HepG2 (cell line): ENCODE data around the gene ARMH1. TPM values are rescaled to one million over a fixed set of nuclear protein-coding genes. Genes with fewer than 3 reads are reported as not detected.

ENCODE experiments used
- FIP1L1 ChIP-seq: fragments of 200-400 bp; formaldehyde crosslinking; IDR thresholded peaks from 2 replicates; pipeline ENCODE4 v1.6.1; 2018; ENCODE audit warnings: low read depth, mild to moderate bottlenecking, low read length, moderate library complexity, borderline replicate concordance; ENCODE audit not compliant: insufficient read depth
- HNRNPH1 ChIP-seq: fragments of 200-400 bp; formaldehyde crosslinking; optimal IDR thresholded peaks from 2 replicates; pipeline ENCODE3; 2017; ENCODE audit warnings: mild to moderate bottlenecking, low read depth, low read length
- KLF15 ChIP-seq: sonication (generic); formaldehyde crosslinking; IDR thresholded peaks from 2 replicates; pipeline ENCODE4 v1.8.1; 2023; ENCODE audit warnings: borderline replicate concordance, mild to moderate bottlenecking, inconsistent platforms, missing genetic modification reagents, mixed read lengths
- KLF9 ChIP-seq: IDR thresholded peaks from 2 replicates; pipeline ENCODE4 v1.6.1; 2016; ENCODE audit warnings: low read depth
- MEIS2 ChIP-seq: sonication (generic); formaldehyde crosslinking; IDR thresholded peaks from 2 replicates; pipeline ENCODE4 v1.9.0; 2021; ENCODE audit warnings: mild to moderate bottlenecking, missing genetic modification reagents
- NFKB2 ChIP-seq: sonication (generic); formaldehyde crosslinking; IDR thresholded peaks from 2 replicates; pipeline ENCODE4 v1.4.0; 2020; ENCODE audit warnings: missing genetic modification reagents, borderline replicate concordance
- TP53 ChIP-seq: sonication (generic); formaldehyde crosslinking; conservative IDR thresholded peaks from 2 replicates; pipeline ENCODE4 v1.4.0; 2020; ENCODE audit warnings: missing genetic modification reagents
- ZFP62 ChIP-seq: sonication (generic); formaldehyde crosslinking; IDR thresholded peaks from 2 replicates; pipeline ENCODE4 v1.4.0; 2020; ENCODE audit warnings: missing genetic modification reagents
- ZNF225 ChIP-seq: sonication (generic); formaldehyde crosslinking; IDR thresholded peaks from 2 replicates; pipeline ENCODE4 v1.4.0; 2020; ENCODE audit warnings: mild to moderate bottlenecking, missing genetic modification reagents
- ZNF460 ChIP-seq: sonication (generic); formaldehyde crosslinking; IDR thresholded peaks from 2 replicates; pipeline ENCODE4 v1.5.1; 2020; ENCODE audit warnings: missing genetic modification reagents, mild to moderate bottlenecking, borderline replicate concordance
- ZNF570 ChIP-seq: sonication (generic); formaldehyde crosslinking; IDR thresholded peaks from 2 replicates; pipeline ENCODE4 v1.4.0; 2020; ENCODE audit warnings: mild to moderate bottlenecking, missing genetic modification reagents, borderline replicate concordance
- polyA plus RNA-seq, 8 experiments: library from polyadenylated mRNA; depleted of rRNA in 3 of 8; stranded (reverse) in 7 of 8; unstranded in 1 of 8; fragments of >200 nt; fragmentation: Illumina TruSeq in 4 of 8; extraction: Trizol in 4 of 8; gene quantifications; 2 replicates each; pipeline versions ENCODE4 v1.2.1 to v1.2.3, GENCODE V29; 2011 to 2016; ENCODE audit warnings: low read depth in 4 of 8, missing spikeins in 1 of 8, mixed read lengths in 1 of 8; ENCODE audit not compliant: insufficient read depth in 1 of 8
- total RNA-seq, 5 experiments: library from RNA; depleted of rRNA; stranded (reverse); fragments of >200 nt; fragmentation: Illumina TruSeq; extraction: Trizol; gene quantifications; 2 replicates each; pipeline ENCODE4 v1.2.3, GENCODE V29; 2016; ENCODE audit warnings: low read depth in 1 of 5
- TF ChIP-seq, protein P1 (sequence below): sonication (generic); formaldehyde crosslinking; IDR thresholded peaks from 2 replicates; pipeline ENCODE4 v1.4.0; 2020; ENCODE audit warnings: missing genetic modification reagents
- TF ChIP-seq, protein P2 (sequence below): sonication (generic); formaldehyde crosslinking; IDR thresholded peaks from 2 replicates; pipeline ENCODE4 v1.4.0; 2020; ENCODE audit warnings: missing genetic modification reagents
- TF ChIP-seq, protein P3 (sequence below): sonication (generic); formaldehyde crosslinking; IDR thresholded peaks from 2 replicates; pipeline ENCODE4 v1.4.0; 2020; ENCODE audit warnings: mild to moderate bottlenecking, missing genetic modification reagents, borderline replicate concordance
- TF ChIP-seq, protein P4 (sequence below): sonication (generic); formaldehyde crosslinking; IDR thresholded peaks from 2 replicates; pipeline ENCODE4 v1.4.0; 2020; ENCODE audit warnings: missing genetic modification reagents, borderline replicate concordance

ARMH1 gene
- total and polyA plus RNA-seq, 2 of the 13 experiments (the other 11 are each of a cell fraction or from before 2014, with no cell fraction given): 0.69 TPM; not detected in 1

DNA sequence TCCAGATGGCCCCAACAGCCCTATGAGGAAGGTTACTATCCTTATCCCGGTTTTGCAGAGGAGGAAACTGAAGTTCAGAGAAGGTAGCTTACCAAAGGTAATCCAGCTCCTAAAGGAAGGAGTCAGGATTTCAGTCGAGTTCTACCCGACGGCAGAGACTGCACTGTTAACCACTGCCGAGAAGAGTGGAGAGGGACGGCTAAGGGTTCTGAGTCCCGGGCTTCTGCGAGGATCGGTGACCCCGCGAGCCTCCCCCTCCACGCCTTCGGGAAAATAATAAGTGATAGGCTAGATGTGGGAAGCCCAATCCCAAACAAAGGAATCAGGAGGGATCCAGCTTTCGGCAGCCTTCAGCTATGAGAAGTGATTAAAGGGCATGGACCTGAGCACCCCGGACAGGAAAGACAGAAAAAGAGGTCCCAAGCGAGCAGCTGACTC is 820 bp upstream of the ARMH1 start (continued):
- TF ChIP-seq KLF15 (CRISPR knock-in tag) (no peak), NFKB2 (0 out of 2 replicates have a peak, but pooled peaks have one; percentile 1), FIP1L1 (no peak), TP53 (CRISPR knock-in tag) (no peak), ZNF225 (no peak), KLF9 (CRISPR knock-in tag) (no peak), MEIS2 (CRISPR knock-in tag) (0 out of 2 replicates have a peak, but pooled peaks have one; percentile 49), ZFP62 (no peak), ZNF570 (no peak), ZNF460 (no peak), HNRNPH1 (no peak)
- TF ChIP-seq, protein P1, sequence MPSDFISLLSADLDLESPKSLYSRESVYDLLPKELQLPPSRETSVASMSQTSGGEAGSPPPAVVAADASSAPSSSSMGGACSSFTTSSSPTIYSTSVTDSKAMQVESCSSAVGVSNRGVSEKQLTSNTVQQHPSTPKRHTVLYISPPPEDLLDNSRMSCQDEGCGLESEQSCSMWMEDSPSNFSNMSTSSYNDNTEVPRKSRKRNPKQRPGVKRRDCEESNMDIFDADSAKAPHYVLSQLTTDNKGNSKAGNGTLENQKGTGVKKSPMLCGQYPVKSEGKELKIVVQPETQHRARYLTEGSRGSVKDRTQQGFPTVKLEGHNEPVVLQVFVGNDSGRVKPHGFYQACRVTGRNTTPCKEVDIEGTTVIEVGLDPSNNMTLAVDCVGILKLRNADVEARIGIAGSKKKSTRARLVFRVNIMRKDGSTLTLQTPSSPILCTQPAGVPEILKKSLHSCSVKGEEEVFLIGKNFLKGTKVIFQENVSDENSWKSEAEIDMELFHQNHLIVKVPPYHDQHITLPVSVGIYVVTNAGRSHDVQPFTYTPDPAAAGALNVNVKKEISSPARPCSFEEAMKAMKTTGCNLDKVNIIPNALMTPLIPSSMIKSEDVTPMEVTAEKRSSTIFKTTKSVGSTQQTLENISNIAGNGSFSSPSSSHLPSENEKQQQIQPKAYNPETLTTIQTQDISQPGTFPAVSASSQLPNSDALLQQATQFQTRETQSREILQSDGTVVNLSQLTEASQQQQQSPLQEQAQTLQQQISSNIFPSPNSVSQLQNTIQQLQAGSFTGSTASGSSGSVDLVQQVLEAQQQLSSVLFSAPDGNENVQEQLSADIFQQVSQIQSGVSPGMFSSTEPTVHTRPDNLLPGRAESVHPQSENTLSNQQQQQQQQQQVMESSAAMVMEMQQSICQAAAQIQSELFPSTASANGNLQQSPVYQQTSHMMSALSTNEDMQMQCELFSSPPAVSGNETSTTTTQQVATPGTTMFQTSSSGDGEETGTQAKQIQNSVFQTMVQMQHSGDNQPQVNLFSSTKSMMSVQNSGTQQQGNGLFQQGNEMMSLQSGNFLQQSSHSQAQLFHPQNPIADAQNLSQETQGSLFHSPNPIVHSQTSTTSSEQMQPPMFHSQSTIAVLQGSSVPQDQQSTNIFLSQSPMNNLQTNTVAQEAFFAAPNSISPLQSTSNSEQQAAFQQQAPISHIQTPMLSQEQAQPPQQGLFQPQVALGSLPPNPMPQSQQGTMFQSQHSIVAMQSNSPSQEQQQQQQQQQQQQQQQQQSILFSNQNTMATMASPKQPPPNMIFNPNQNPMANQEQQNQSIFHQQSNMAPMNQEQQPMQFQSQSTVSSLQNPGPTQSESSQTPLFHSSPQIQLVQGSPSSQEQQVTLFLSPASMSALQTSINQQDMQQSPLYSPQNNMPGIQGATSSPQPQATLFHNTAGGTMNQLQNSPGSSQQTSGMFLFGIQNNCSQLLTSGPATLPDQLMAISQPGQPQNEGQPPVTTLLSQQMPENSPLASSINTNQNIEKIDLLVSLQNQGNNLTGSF: no peak
- TF ChIP-seq, protein P2, sequence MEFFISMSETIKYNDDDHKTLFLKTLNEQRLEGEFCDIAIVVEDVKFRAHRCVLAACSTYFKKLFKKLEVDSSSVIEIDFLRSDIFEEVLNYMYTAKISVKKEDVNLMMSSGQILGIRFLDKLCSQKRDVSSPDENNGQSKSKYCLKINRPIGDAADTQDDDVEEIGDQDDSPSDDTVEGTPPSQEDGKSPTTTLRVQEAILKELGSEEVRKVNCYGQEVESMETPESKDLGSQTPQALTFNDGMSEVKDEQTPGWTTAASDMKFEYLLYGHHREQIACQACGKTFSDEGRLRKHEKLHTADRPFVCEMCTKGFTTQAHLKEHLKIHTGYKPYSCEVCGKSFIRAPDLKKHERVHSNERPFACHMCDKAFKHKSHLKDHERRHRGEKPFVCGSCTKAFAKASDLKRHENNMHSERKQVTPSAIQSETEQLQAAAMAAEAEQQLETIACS: no peak
- TF ChIP-seq, protein P3, sequence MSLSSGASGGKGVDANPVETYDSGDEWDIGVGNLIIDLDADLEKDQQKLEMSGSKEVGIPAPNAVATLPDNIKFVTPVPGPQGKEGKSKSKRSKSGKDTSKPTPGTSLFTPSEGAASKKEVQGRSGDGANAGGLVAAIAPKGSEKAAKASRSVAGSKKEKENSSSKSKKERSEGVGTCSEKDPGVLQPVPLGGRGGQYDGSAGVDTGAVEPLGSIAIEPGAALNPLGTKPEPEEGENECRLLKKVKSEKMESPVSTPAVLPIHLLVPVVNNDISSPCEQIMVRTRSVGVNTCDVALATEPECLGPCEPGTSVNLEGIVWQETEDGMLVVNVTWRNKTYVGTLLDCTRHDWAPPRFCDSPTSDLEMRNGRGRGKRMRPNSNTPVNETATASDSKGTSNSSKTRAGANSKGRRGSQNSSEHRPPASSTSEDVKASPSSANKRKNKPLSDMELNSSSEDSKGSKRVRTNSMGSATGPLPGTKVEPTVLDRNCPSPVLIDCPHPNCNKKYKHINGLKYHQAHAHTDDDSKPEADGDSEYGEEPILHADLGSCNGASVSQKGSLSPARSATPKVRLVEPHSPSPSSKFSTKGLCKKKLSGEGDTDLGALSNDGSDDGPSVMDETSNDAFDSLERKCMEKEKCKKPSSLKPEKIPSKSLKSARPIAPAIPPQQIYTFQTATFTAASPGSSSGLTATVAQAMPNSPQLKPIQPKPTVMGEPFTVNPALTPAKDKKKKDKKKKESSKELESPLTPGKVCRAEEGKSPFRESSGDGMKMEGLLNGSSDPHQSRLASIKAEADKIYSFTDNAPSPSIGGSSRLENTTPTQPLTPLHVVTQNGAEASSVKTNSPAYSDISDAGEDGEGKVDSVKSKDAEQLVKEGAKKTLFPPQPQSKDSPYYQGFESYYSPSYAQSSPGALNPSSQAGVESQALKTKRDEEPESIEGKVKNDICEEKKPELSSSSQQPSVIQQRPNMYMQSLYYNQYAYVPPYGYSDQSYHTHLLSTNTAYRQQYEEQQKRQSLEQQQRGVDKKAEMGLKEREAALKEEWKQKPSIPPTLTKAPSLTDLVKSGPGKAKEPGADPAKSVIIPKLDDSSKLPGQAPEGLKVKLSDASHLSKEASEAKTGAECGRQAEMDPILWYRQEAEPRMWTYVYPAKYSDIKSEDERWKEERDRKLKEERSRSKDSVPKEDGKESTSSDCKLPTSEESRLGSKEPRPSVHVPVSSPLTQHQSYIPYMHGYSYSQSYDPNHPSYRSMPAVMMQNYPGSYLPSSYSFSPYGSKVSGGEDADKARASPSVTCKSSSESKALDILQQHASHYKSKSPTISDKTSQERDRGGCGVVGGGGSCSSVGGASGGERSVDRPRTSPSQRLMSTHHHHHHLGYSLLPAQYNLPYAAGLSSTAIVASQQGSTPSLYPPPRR (CRISPR knock-in tag): no peak
- TF ChIP-seq, protein P4, sequence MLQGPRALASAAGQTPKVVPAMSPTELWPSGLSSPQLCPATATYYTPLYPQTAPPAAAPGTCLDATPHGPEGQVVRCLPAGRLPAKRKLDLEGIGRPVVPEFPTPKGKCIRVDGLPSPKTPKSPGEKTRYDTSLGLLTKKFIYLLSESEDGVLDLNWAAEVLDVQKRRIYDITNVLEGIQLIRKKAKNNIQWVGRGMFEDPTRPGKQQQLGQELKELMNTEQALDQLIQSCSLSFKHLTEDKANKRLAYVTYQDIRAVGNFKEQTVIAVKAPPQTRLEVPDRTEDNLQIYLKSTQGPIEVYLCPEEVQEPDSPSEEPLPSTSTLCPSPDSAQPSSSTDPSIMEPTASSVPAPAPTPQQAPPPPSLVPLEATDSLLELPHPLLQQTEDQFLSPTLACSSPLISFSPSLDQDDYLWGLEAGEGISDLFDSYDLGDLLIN: no peak
